Spleen (tissue), 11 donors: ENCODE data around the gene C3orf49. TPM values are rescaled to one million over a fixed set of nuclear protein-coding genes. Genes with fewer than 3 reads are reported as not detected.

ENCODE experiments used
- DNase-seq: peaks from one replicate; pipeline ENCODE4 v3.0.0-alpha.2; 2020
- H3K27ac ChIP-seq, 8 donors: fragments of 200-600 bp; sonication (generic) in 7 of 8; 1 replicate in 4 of 8; 2 replicates in 4 of 8; pipeline versions ENCODE4 v1.5.0 to v1.8.0; 2016 to 2021; ENCODE audit warnings: inconsistent platforms in 4 of 8, mild to moderate bottlenecking in 4 of 8, moderate library complexity in 1 of 8
- H3K27me3 ChIP-seq, 7 donors: fragments of 200-600 bp; sonication (generic) in 6 of 7; replicated peaks in 1 of 7; 1 replicate in 4 of 7; 2 replicates in 3 of 7; pipeline versions ENCODE4 v1.5.0 to v1.8.0; 2016 to 2021; ENCODE audit warnings: inconsistent platforms in 3 of 7, mild to moderate bottlenecking in 1 of 7
- H3K36me3 ChIP-seq, 6 donors: fragments of 200-600 bp; sonication (generic) in 5 of 6; 1 replicate in 4 of 6; 2 replicates in 2 of 6; pipeline versions ENCODE4 v1.5.0 to v1.8.0; 2016 to 2021; ENCODE audit warnings: inconsistent platforms in 2 of 6
- H3K4me1 ChIP-seq, 6 donors: fragments of 200-600 bp; sonication (generic) in 5 of 6; 1 replicate in 3 of 6; 2 replicates in 3 of 6; pipeline versions ENCODE4 v1.5.0 to v1.8.0; 2016 to 2021; ENCODE audit warnings: inconsistent platforms in 3 of 6
- H3K4me3 ChIP-seq, 8 donors: fragments of 200-600 bp; sonication (generic) in 7 of 8; 1 replicate in 4 of 8; 2 replicates in 4 of 8; pipeline versions ENCODE4 v1.5.0 to v1.8.0; 2016 to 2021; ENCODE audit warnings: inconsistent platforms in 4 of 8, mild to moderate bottlenecking in 4 of 8, moderate library complexity in 2 of 8
- H3K9me3 ChIP-seq, 8 donors: fragments of 200-600 bp; sonication (generic) in 7 of 8; 1 replicate in 4 of 8; 2 replicates in 4 of 8; pipeline versions ENCODE4 v1.5.0 to v1.8.0; 2016 to 2021; ENCODE audit warnings: inconsistent platforms in 4 of 8
- POLR2A ChIP-seq, 3 donors: fragments of 450-650 bp; IDR thresholded peaks; one replicate each; pipeline ENCODE4 v1.5.1; 2017; ENCODE audit warnings: antibody characterized with exemption in 3 of 3, mild to moderate bottlenecking in 1 of 3
- POLR2AphosphoS5 ChIP-seq, 3 donors: sonication (generic); formaldehyde crosslinking; IDR thresholded peaks; one replicate each; pipeline ENCODE4 v1.5.1; 2017; ENCODE audit warnings: antibody characterized with exemption in 3 of 3
- WGBS, 5 donors: extraction: QIAGEN DNeasy Blood & Tissue Kit in 3 of 5; methylation state at CpG; one replicate each; pipeline versions ENCODE4 v1.1.5 to v1.1.7; 2013 to 2018; 5-methylcytosine and 5-hydroxymethylcytosine counted together
- intact Hi-C: fragments of 100-400 bp; cut with DNase I; formaldehyde crosslinking; loops from one replicate; pipeline ENCODE4 v1.15.0; 2023; ENCODE audit warnings: low total_unique reads
- polyA plus RNA-seq, 3 donors: library from polyadenylated mRNA; stranded (reverse); fragments of 200-250 nt; gene quantifications; one replicate each; pipeline ENCODE4 v1.2.1, GENCODE V29; 2013
- total RNA-seq, 7 donors: library from RNA; depleted of rRNA in 3 of 7; stranded (reverse); fragments of >200 nt in 3 of 7; fragmentation: NEBNext Ultra II Directional in 4 of 7; extraction: Animal tissue kit (Norgen Biotek cat#: 25700) in 4 of 7; gene quantifications; one replicate each; pipeline versions ENCODE4 v1.1.0 to v1.2.1, GENCODE V29; 2016 to 2021
- TF ChIP-seq, protein P1 (sequence below), 11 experiments: fragments of 200-600 bp in 7 of 11; fragments of 450-650 bp in 4 of 11; sonication (generic) in 4 of 11; IDR thresholded peaks in 8 of 11; conservative IDR thresholded peaks in 3 of 11; 1 replicate in 7 of 11; 2 replicates in 4 of 11; pipeline versions ENCODE4 v1.4.0 to v1.8.0; 2016 to 2021; ENCODE audit warnings: antibody characterized with exemption in 11 of 11, inconsistent platforms in 4 of 11, mild to moderate bottlenecking in 1 of 11
- donor health status: healthy with polysubstance abuse.
- donor health status: DM: no; HTN: no; CAD: no; lungs with moderate emphysema.
- donor health status: DM: no; HTN: no; CAD: no.
- donor health status: Bipolar disorder and iron deficiency.
- donor health status: healthy.
- donor health status: DM: no; HTN: no; CAD: no.
- donor health status: DM: yes; HTN: yes; CAD: no.

The C3orf49 gene
- total and polyA plus RNA-seq, 10 donors, result not detected

DNA sequence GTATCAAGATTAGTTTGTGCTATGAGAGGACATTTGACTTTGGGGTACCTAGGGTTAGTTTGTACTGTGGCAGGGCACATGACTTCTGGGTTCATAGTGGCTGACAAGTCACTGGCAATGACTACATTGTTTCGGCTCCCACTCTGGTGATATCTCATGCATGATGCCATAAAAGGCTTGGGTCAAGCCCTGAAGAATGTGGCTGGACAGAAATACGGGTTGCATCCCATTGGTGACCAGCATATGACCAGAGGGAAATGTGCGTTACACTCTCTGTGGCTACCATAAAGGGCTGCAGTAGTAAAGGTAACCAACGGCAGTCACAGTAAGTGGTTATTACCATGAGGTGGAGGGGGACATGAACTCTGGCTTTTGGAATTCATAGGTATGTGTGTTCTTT is 26.1 kb downstream of the C3orf49 start:
- intact Hi-C loops, result no loop called here

DNA sequence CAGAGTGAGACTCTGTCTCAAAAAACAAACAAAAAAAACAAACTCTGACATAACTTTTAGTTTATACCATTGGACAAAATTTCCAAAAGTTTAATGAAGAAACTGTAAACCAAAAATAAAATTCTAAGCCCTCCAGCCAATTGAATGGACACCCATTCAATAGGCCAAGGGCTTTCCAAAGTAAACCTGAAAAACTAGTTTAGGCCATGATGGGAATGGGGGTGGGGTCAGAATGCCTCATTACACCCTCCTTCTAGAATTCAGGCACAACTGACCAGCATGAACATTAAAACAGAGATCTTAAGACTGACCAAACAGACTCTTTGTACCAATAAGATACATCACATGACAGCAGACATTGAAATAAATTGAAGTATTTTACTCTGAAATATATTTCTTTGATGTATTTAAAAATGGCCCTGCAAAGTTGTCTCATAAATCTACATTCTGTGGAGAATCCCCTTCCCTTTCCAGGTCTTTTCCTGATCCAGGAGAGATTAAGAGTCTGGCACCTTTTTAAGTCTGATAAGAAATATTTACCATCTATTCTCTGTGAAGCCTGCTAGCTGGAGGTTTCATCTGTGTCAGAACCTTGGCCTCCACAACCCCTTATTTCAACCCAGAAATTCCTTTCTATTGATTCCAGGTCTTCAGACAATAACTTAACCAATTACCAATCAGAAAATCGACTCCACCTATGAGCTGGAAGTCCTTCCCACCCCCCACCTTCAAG is 28.8 kb downstream of the C3orf49 start:
- no peaks in the 10 kb centered on the region for H3K4me1 ChIP-seq
- H3K27ac ChIP-seq, result no peak overlapping the region
- DNase-seq, result no peak
- no peak overlapping the region for H3K4me3 ChIP-seq
- H3K9me3 ChIP-seq, result no peaks in the 10 kb centered on the region
- intact Hi-C loops, result no loop called here
- TF ChIP-seq POLR2A (IDR thresholded peaks at IDR 0.05), result no peak
- no peak for TF ChIP-seq POLR2AphosphoS5 (IDR thresholded peaks at IDR 0.05)
- TF ChIP-seq, protein P1, sequence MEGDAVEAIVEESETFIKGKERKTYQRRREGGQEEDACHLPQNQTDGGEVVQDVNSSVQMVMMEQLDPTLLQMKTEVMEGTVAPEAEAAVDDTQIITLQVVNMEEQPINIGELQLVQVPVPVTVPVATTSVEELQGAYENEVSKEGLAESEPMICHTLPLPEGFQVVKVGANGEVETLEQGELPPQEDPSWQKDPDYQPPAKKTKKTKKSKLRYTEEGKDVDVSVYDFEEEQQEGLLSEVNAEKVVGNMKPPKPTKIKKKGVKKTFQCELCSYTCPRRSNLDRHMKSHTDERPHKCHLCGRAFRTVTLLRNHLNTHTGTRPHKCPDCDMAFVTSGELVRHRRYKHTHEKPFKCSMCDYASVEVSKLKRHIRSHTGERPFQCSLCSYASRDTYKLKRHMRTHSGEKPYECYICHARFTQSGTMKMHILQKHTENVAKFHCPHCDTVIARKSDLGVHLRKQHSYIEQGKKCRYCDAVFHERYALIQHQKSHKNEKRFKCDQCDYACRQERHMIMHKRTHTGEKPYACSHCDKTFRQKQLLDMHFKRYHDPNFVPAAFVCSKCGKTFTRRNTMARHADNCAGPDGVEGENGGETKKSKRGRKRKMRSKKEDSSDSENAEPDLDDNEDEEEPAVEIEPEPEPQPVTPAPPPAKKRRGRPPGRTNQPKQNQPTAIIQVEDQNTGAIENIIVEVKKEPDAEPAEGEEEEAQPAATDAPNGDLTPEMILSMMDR (IDR thresholded peaks at IDR 0.05 in 8 of 11, conservative IDR thresholded peaks at IDR 0.05 in 3 of 11), result no peak
- no peaks in the 10 kb centered on the region for H3K27me3 ChIP-seq
- no peaks in the 10 kb centered on the region for H3K36me3 ChIP-seq
- WGBS, 5 donors, result 87 to 92% (median 91%) methylated on average over 1 of the region's 1 CpG

More for the DNA sequence above, 26.1 kb downstream of the C3orf49 start:
- no peak for TF ChIP-seq POLR2A (IDR thresholded peaks at IDR 0.05)
- TF ChIP-seq, protein P1 (IDR thresholded peaks at IDR 0.05 in 8 of 11, conservative IDR thresholded peaks at IDR 0.05 in 3 of 11), result no peak
- no peak for TF ChIP-seq POLR2AphosphoS5 (IDR thresholded peaks at IDR 0.05)
- DNase-seq, result no peak
- H3K4me1 ChIP-seq, result no peaks in the 10 kb centered on the region
- H3K27ac ChIP-seq, result no peak overlapping the region
- 94 to 100% (median 95%) methylated on average over 4 of the region's 4 CpGs for WGBS, 5 donors
- H3K27me3 ChIP-seq, result no peaks in the 10 kb centered on the region
- no peaks in the 10 kb centered on the region for H3K36me3 ChIP-seq
- no peak overlapping the region for H3K4me3 ChIP-seq
- peaks cover 0 to 8% (median 3%) of the 10 kb centered on the region in 8 donors for H3K9me3 ChIP-seq

DNA sequence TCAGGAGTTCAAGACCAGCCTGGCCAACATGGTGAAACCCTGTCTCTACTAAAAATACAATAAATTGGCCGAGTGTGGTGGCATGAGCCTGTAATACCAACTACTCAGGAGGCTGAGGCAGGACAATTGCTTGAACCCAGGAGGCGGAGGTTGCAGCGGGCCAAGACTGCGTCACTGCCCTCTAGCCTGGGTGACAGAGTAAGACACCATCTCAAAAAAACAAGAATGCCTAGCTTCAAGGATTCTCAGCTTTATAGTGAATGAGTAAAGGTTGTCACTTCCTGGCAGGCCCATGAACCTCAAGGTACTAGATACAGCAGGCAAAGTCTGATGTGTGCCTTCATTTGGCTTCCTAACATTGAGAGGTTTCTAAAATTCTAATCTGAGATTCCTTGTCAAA is 30.1 kb downstream of the C3orf49 start:
- no peak overlapping the region for H3K27ac ChIP-seq
- H3K4me3 ChIP-seq, result no peak overlapping the region
- DNase-seq, result no peak
- TF ChIP-seq, protein P1 (IDR thresholded peaks at IDR 0.05 in 8 of 11, conservative IDR thresholded peaks at IDR 0.05 in 3 of 11), result no peak
- no peak for TF ChIP-seq POLR2AphosphoS5 (IDR thresholded peaks at IDR 0.05)
- TF ChIP-seq POLR2A (IDR thresholded peaks at IDR 0.05), result no peak
- H3K9me3 ChIP-seq, result no peaks in the 10 kb centered on the region
- WGBS, 5 donors, result 82 to 100% (median 97%) methylated on average over 4 of the region's 4 CpGs
- no peaks in the 10 kb centered on the region for H3K36me3 ChIP-seq
- H3K4me1 ChIP-seq, result no peaks in the 10 kb centered on the region
- intact Hi-C loops, result no loop called here
- H3K27me3 ChIP-seq, result no peaks in the 10 kb centered on the region

DNA sequence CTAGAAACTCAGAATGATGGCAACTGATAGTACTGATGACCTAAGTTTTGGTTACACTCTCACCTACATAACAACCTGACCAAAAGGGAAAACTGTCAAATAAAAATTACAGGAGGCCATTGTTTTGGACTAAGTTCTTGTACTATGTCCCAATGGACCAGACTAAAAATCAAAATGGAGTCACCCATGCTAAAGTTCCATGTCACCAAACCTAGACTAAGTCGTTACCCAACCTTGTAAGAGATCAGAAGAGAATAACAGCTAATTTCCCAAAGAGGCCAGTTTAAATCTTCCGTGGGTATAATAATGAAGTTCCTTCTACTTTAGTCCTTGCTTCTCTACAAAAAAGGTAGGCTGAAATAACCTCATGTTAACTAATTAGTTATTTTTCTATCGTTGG is 32.2 kb downstream of the C3orf49 start:
- Histone ChIP-seq H3K4me1 (peaks cover 0 to 10% (median 0%) of the 10 kb centered on the region in 6 donors), H3K36me3 (no peaks in the 10 kb centered on the region), H3K27ac (no peak overlapping the region), H3K27me3 (no peaks in the 10 kb centered on the region), H3K9me3 (no peaks in the 10 kb centered on the region), H3K4me3 (no peak overlapping the region)
- 94 to 97% (median 96%) methylated on average over 3 of the region's 3 CpGs for WGBS, 5 donors
- DNase-seq, result no peak
- TF ChIP-seq POLR2AphosphoS5 (IDR thresholded peaks at IDR 0.05), result no peak
- no peak for TF ChIP-seq POLR2A (IDR thresholded peaks at IDR 0.05)
- TF ChIP-seq, protein P1 (IDR thresholded peaks at IDR 0.05 in 8 of 11, conservative IDR thresholded peaks at IDR 0.05 in 3 of 11), result no peak
- intact Hi-C loops, result no loop called here
